IPS DF 6.9 (cell line): ENCODE results near the gene PRKD2.

Source experiments
- DNase-seq: peaks from one replicate; pipeline ENCODE4 v3.0.0-alpha.2; 2013; ENCODE audit warnings: low read depth, low spot score
- H3K27ac ChIP-seq: one replicate; pipeline ENCODE4 v1.5.1; 2013; ENCODE audit warnings: low read length, control low read depth
- H3K27me3 ChIP-seq: 2 replicates; pipeline ENCODE4 v1.6.1; 2013; ENCODE audit warnings: mild to moderate bottlenecking, low read length; ENCODE audit not compliant: control insufficient read depth, insufficient read depth
- H3K36me3 ChIP-seq: 2 replicates; pipeline ENCODE4 v1.6.1; 2013; ENCODE audit warnings: low read length; ENCODE audit not compliant: control insufficient read depth, insufficient read depth
- H3K4me1 ChIP-seq: 2 replicates; pipeline ENCODE4 v1.6.1; 2013; ENCODE audit warnings: low read length; ENCODE audit not compliant: control insufficient read depth, insufficient read depth
- H3K4me3 ChIP-seq: 2 replicates; pipeline ENCODE4 v1.5.1; 2013; ENCODE audit warnings: mild to moderate bottlenecking, low read length
- H3K9me3 ChIP-seq: 2 replicates; pipeline ENCODE4 v1.6.1; 2013; ENCODE audit warnings: low read length, inconsistent platforms; ENCODE audit not compliant: control insufficient read depth, insufficient read depth
- WGBS: extraction: QIAGEN DNeasy Blood & Tissue Kit; methylation state at CpG from one replicate; pipeline ENCODE4 v1.1.7; 2013; ENCODE audit warnings: mixed read lengths, missing lambda C conversion rate; ENCODE audit not compliant: insufficient read length, insufficient coverage; 5-methylcytosine and 5-hydroxymethylcytosine counted together

Gene PRKD2

GRCh38 chr19:46689358-46689757 is 27.6 kb downstream of the PRKD2 start:
- Histone ChIP-seq H3K36me3 (peaks cover 46% of the 10 kb centered on the region), H3K27ac (no peak overlapping the region), H3K4me1 (no peaks in the 10 kb centered on the region), H3K4me3 (no peak overlapping the region), H3K27me3 (no peaks in the 10 kb centered on the region), H3K9me3 (no peaks in the 10 kb centered on the region)
- no peak for DNase-seq
- WGBS = no CpG with 5 or more reads among the region's 14 CpGs

DNA sequence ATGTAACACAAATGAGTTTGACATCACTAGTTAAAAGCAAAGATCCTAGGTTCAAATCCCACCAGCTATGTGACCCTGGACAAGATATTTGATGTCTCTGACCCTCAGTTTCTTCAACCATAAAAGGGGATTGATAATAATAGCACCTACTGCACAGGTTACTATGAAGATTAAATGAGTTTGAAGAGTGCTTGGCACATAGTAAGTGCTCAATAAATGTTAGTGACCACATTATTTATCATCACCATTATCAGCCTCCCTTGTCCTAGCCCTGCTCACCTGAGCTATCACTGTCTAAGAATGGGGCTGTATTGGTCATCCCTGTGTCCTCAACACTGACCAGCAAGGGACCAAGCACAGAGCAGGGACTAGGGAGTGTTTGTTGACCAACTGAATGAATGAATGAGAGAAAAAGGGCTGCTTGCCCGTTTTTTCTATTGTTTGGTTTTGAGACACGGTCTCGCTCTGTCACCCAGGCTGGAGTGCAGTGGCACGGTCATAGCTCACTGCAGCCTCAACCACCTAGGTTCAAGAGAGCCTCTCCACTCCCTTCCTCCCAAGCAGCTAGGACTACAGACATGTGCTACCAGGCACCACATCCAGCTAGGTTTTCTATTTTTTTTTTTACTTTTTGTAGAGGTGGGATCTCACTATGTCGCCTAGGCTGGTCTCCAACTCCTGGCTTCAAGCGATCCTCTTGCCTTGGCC is 29.3 kb downstream of the PRKD2 start:
- Histone ChIP-seq H3K9me3 (no peaks in the 10 kb centered on the region), H3K36me3 (peaks cover 31% of the 10 kb centered on the region)
- WGBS = no CpG with 5 or more reads among the region's 6 CpGs

DNA sequence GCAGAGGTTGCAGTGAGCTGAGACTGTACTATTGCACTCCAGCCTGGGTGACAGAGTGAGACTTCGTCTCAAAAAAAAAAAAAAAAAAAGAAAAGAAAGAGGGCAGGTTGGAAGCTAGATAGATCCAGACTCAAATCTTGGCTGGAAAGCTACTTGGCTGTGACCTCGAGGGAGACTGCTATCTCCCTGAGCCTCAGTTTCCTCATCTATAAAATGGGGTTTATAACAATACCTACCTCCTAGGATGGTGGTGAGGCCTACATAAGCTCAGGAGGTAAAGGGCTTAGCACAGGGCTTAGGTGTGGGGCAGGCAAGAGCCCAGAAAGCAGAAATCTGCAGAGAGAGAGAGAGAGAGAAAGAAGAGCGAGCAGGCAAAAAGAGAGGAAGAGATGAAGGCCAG is 31.7 kb downstream of the PRKD2 start:
- no peak for DNase-seq
- Histone ChIP-seq H3K4me1 (no peaks in the 10 kb centered on the region), H3K4me3 (no peak overlapping the region), H3K9me3 (no peaks in the 10 kb centered on the region), H3K27me3 (no peaks in the 10 kb centered on the region), H3K36me3 (peaks cover 12% of the 10 kb centered on the region), H3K27ac (no peak overlapping the region)
- WGBS = no CpG with 5 or more reads among the region's 3 CpGs

More for the DNA sequence above, 29.3 kb downstream of the PRKD2 start:
- Histone ChIP-seq H3K4me1 (no peaks in the 10 kb centered on the region), H3K27ac (no peak overlapping the region), H3K27me3 (no peaks in the 10 kb centered on the region), H3K4me3 (no peak overlapping the region)
- DNase-seq = no peak

DNA sequence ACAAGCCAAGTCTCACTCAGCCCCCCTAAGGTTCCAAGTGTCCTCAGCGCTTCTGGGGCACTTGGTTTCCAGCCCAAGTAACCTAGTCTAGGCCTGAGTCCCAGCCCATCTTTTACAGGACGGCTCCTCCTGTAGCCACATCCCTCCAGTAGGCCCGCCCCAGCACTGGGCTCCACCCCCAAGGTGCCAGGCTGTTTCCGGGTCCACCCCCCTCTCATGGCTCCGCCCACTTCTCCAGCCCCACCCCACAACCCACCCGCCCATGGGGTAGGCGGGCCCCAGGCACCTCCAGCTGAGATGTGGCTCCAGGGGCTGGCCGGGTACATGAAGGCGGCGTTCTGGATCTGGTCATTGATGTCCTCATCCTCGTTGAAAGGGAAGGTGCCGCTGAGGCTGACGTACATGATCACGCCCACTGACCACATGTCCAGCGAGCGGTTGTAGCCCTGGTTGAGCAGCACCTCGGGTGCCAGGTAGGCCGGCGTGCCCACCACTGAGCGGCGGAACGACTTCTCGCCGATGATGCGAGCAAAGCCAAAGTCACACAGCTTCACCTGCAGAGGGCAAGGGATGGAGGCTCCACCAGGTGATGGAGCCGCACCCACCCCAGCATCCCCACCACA is 38.7 kb downstream of the PRKD2 start:
- no CpG with 5 or more reads among the region's 26 CpGs for WGBS

DNA sequence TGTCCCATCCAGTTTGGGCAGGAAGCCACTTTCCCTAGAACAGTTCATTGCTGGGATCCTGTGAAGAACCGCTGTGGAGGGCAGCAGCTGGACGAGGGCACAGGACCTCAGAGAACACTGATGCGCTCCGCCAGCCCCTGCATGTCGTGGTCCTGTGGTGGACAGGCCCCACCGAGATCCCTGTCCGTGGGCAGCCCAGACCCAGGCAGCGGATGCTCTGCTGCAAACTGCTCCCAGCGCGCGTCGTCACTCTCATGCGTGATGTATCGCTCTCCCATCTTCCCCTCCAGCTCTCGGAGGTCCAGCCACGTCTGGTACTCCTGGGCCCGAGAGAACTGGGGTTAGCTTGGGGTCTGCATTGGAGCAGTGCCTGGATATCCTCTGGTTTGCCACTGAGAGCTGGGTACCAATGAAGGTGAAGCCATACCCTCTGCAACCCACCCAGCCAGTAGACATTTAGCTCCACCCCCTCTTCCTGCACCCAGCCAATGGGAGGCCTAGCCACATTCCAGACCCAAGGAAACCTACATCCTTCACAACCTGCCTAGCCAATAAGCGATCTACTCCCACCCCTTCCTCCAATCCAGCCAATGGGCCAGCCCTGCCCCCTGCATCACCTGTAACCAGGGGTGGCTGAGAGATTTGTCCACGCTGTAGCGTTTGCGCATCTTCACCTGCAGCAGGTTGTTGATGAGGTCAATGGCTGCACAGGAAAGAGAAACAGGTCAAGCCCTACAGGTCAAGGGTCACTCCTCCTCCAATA is 42.3 kb downstream of the PRKD2 start:
- Histone ChIP-seq H3K27me3 (no peaks in the 10 kb centered on the region), H3K36me3 (peaks cover 19% of the 10 kb centered on the region), H3K9me3 (no peaks in the 10 kb centered on the region), H3K4me1 (peaks cover 3% of the 10 kb centered on the region), H3K4me3 (no peak overlapping the region), H3K27ac (no peak overlapping the region)
- no CpG with 5 or more reads among the region's 21 CpGs for WGBS
- DNase-seq = no peak

More for the DNA sequence above, 38.7 kb downstream of the PRKD2 start:
- Histone ChIP-seq H3K4me1 (peaks cover 3% of the 10 kb centered on the region), H3K27me3 (no peaks in the 10 kb centered on the region), H3K4me3 (no peak overlapping the region), H3K27ac (no peak overlapping the region), H3K9me3 (no peaks in the 10 kb centered on the region), H3K36me3 (peaks cover 18% of the 10 kb centered on the region)
- no peak for DNase-seq

DNA sequence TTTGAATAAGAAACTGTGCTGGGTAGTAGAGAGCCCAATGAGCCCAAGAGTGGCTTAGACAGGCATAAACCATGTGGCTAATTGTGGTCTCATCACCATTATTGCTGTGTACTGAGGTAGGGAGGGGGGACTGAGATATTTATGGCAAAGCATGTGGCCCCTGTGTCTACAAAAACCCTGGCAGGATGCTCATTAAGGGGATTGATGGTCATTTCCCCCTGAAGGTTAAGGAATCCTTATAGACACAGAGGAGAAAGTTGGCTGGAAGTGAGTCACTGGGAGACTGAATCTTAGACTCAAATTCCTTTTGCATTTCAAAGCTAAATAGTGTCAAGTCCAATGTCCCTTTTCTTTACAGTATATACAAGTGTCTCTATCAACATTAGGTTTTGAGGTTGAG is 46.1 kb downstream of the PRKD2 start:
- Histone ChIP-seq H3K9me3 (no peaks in the 10 kb centered on the region), H3K4me1 (no peaks in the 10 kb centered on the region), H3K4me3 (no peak overlapping the region), H3K27ac (no peak overlapping the region), H3K36me3 (peaks cover 13% of the 10 kb centered on the region), H3K27me3 (no peaks in the 10 kb centered on the region)
- no peak for DNase-seq

DNA sequence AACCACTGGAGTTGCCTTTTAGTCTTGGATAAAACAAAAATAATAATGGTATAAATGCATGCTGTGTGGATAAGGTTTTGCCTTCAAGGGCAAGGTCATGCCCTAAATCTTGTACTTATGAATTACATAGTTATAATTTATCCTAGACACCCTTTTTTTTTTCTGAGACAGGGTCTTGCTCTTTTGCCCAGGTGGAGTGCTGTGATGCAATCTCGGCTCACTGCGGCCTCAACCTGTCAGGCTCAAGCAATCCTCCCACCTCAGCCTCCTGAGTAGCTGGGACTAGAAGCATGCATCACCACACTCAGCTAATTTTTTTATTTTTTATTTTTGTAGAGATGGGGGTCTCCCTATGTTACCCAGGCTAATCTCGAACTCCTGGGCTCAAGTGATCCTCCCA is 48.3 kb downstream of the PRKD2 start:
- H3K27ac ChIP-seq = no peak overlapping the region
- no CpG with 5 or more reads among the region's 3 CpGs for WGBS
- H3K4me3 ChIP-seq = no peak overlapping the region
- H3K27me3 ChIP-seq = no peaks in the 10 kb centered on the region
- H3K36me3 ChIP-seq = peaks cover 5% of the 10 kb centered on the region; the same call in 1 of the 2 replicates
- DNase-seq = no peak
- H3K9me3 ChIP-seq = no peaks in the 10 kb centered on the region
- H3K4me1 ChIP-seq = no peaks in the 10 kb centered on the region

DNA sequence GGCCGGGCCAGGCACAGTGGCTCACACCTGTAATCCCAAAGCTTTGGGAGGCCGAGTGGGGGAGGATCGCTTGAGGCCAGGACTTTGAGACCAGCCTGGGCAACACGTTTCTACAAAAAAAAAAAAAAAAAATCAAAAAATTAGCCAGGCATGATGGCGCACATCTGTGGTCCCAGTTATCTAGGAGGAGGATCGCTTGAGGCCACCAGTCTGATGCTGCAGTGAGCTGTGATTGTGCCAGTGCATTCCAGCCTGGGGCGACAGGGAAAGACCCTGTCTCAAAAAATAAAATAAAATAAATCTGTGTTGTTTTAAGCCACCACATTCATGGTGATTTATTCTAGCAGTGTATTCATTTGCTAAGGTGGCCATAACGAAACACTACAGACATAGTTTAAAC is 51.8 kb downstream of the PRKD2 start:
- no peak overlapping the region for H3K27ac ChIP-seq
- H3K9me3 ChIP-seq = no peaks in the 10 kb centered on the region
- WGBS = no CpG with 5 or more reads among the region's 8 CpGs
- H3K4me3 ChIP-seq = no peak overlapping the region
- H3K4me1 ChIP-seq = no peaks in the 10 kb centered on the region
- no peaks in the 10 kb centered on the region for H3K36me3 ChIP-seq
- DNase-seq = no peak
- no peaks in the 10 kb centered on the region for H3K27me3 ChIP-seq

DNA sequence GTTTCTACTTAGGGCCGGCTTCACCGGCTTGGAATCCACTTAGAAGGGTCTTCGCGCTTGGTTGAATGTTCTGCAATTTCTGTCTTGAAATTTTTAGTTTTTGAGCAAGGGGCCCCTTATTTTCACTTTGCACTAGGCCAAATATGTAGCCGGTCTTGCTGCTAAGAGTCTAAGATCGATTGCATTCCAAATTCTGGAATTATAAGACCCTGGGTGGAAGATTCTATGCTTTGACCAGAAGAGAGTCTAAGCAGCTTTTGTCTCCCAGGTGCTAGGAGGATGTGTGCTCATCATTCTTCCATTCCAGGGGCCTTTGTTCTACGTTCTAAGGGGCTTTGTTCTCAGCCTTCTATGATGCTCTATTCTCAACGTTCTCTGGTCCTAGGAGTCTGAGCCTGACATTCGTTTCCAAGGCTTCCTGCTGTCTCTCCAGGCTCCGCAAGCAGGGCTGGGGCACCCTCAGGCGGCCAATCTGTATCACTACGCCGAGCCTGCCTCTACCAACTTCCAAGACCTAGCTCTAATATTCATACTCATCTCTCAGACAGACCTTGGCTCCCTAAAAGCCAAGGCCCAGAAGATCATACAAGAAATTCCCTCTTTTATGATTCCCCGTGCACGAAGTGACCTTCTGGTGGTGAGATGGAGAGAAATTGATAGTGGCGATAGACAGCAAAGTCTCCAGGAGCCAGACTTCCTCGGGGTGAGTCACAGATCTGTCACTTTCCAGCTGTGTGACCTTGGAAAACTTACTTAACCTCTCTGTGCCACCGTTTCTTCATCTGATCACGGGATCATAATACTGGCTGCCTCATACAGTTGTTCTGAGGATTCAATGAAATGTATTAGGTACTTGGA is 55.0 kb downstream of the PRKD2 start:
- Histone ChIP-seq H3K27me3 (no peaks in the 10 kb centered on the region; the same call in 1 of the 2 replicates), H3K4me1 (no peaks in the 10 kb centered on the region; the same call in 1 of the 2 replicates), H3K27ac (no peak overlapping the region), H3K36me3 (no peaks in the 10 kb centered on the region), H3K9me3 (no peaks in the 10 kb centered on the region), H3K4me3 (no peak overlapping the region)
- no peak for DNase-seq
- WGBS = no CpG with 5 or more reads among the region's 19 CpGs
